ENCODE data around the gene CIZ1. TPM values are rescaled to one million over a fixed set of nuclear protein-coding genes. Genes with fewer than 3 reads are reported as not detected.

Gene CIZ1
- total and polyA plus RNA-seq, 9 of the 15 experiments (the other 6 are each of a cell fraction or from before 2014, with no cell fraction given): 6.6 to 329 (median 87.8) TPM

- TF ChIP-seq ARID3A (IDR thresholded peaks at IDR 0.05; ENCODE audit: borderline replicate concordance, low read depth, low read length): no peak
- TF ChIP-seq ZNF277 (CRISPR knock-in tag; IDR thresholded peaks at IDR 0.05; ENCODE audit: borderline replicate concordance): no peak
- TF ChIP-seq FOS (IDR thresholded peaks at IDR 0.05; ENCODE audit: extremely low read depth, insufficient read length): no peak
- TF ChIP-seq MTA2 (IDR thresholded peaks at IDR 0.05; ENCODE audit: low read depth): peak; percentile 43; the same call in 1 of the 2 replicates
- TF ChIP-seq ZNF347 (CRISPR knock-in tag; IDR thresholded peaks at IDR 0.05; ENCODE audit: low read depth): no peak
- no peak for TF ChIP-seq MYNN (IDR thresholded peaks at IDR 0.05)
- no peak for TF ChIP-seq MYNN (CRISPR knock-in tag; IDR thresholded peaks at IDR 0.05)
- no peak for TF ChIP-seq GATAD2A (IDR thresholded peaks at IDR 0.05)
- no peak for TF ChIP-seq ZC3H8 (IDR thresholded peaks at IDR 0.05)
- no peak for TF ChIP-seq KAT2B (IDR thresholded peaks at IDR 0.05; ENCODE audit: low read depth, low read length)
- TF ChIP-seq PATZ1 (CRISPR knock-in tag; IDR thresholded peaks at IDR 0.05; ENCODE audit: borderline replicate concordance): no peak
- no peak for TF ChIP-seq PRMT5 (CRISPR knock-in tag; IDR thresholded peaks at IDR 0.05)
- TF ChIP-seq ARID1B (IDR thresholded peaks at IDR 0.05): peak; percentile 80
- no peak for TF ChIP-seq RBM14 (IDR thresholded peaks at IDR 0.05; ENCODE audit: borderline replicate concordance, insufficient read depth, low read depth, low read length)
- TF ChIP-seq NFE2 (IDR thresholded peaks at IDR 0.05; ENCODE audit: low read depth): no peak
- no peak for TF ChIP-seq SMAD2 (IDR thresholded peaks at IDR 0.05; ENCODE audit: low read depth, low read length)
- TF ChIP-seq ZNF592 (IDR thresholded peaks at IDR 0.05): no peak
- TF ChIP-seq NEUROD1 (IDR thresholded peaks at IDR 0.05; ENCODE audit: borderline replicate concordance, low read depth, low read length, partially characterized antibody): no peak
- TF ChIP-seq YY1 (IDR thresholded peaks at IDR 0.05; ENCODE audit: borderline replicate concordance in 1 of 3, control insufficient read depth in 1 of 3, extremely low read depth in 1 of 3, insufficient read depth in 3 of 3, insufficient read length in 1 of 3, insufficient replicate concordance in 2 of 3, low read depth in 1 of 3, low read length in 2 of 3): no peak
These were observed 47.7 kb downstream of the CIZ1 start (continued) for GRCh38 chr9:128143525-128144238.

Measured in K562 (cell line).